HG03139 (cell line): Measurements from ENCODE around the gene BEND6.
"Not testable (repeated sequence)": the region's sequence is repeated elsewhere in the genome, so short reads cannot be mapped to it uniquely, and the experiment has no call there.

Experiments used
- ATAC-seq: cut with Tn5 transposase; IDR thresholded peaks from one replicate; pipeline ENCODE4 v1.9.1; 2021; ENCODE audit not compliant: unreplicated experiment

Gene BEND6

GRCh38 chr6:56977192-56977591, 22.3 kb downstream of the BEND6 start:
- ATAC-seq, result no peak

GRCh38 chr6:56978530-56978929, 23.6 kb downstream of the BEND6 start:
- ATAC-seq, result no peak

- ATAC-seq, result no peak
These were observed 29.5 kb downstream of the BEND6 start for GRCh38 chr6:56984361-56984760.

GRCh38 chr6:56984884-56985283, 30.0 kb downstream of the BEND6 start:
- ATAC-seq, result no peak

GRCh38 chr6:56986611-56987010, 31.7 kb downstream of the BEND6 start:
- ATAC-seq, result no peak

GRCh38 chr6:56988145-56988544, 33.2 kb downstream of the BEND6 start:
- ATAC-seq, result no peak

- ATAC-seq, result no peak
These were observed 37.1 kb downstream of the BEND6 start for GRCh38 chr6:56992036-56992435.

GRCh38 chr6:56992703-56993102, 37.8 kb downstream of the BEND6 start:
- ATAC-seq, result no peak

GRCh38 chr6:56995347-56995902, 40.5 kb downstream of the BEND6 start:
- no peak for ATAC-seq

GRCh38 chr6:56996401-56996800, 41.5 kb downstream of the BEND6 start:
- no peak for ATAC-seq

GRCh38 chr6:56999049-56999448, 44.1 kb downstream of the BEND6 start:
- ATAC-seq, result no peak

- ATAC-seq, result not testable (repeated sequence)
These were observed 44.8 kb downstream of the BEND6 start for GRCh38 chr6:56999748-57000147.

- ATAC-seq, result no peak
These were observed 47.3 kb downstream of the BEND6 start for GRCh38 chr6:57002197-57002596.

GRCh38 chr6:57004292-57004691, 49.4 kb downstream of the BEND6 start:
- ATAC-seq, result no peak

- no peak for ATAC-seq
These were observed 51.2 kb downstream of the BEND6 start for GRCh38 chr6:57006101-57006500.

GRCh38 chr6:57008069-57008468, 53.2 kb downstream of the BEND6 start:
- not testable (repeated sequence) for ATAC-seq

GRCh38 chr6:57013521-57013926, 58.6 kb downstream of the BEND6 start:
- no peak for ATAC-seq

GRCh38 chr6:57017069-57017468, 62.2 kb downstream of the BEND6 start:
- ATAC-seq, result no peak

GRCh38 chr6:57017841-57018240, 62.9 kb downstream of the BEND6 start:
- no peak for ATAC-seq

- no peak for ATAC-seq
These were observed 64.5 kb downstream of the BEND6 start for GRCh38 chr6:57019434-57019833.

GRCh38 chr6:57021086-57021720, 66.3 kb downstream of the BEND6 start:
- no peak for ATAC-seq

- no peak for ATAC-seq
These were observed 69.4 kb downstream of the BEND6 start for GRCh38 chr6:57024321-57024720.

- no peak for ATAC-seq
These were observed 69.9 kb downstream of the BEND6 start for GRCh38 chr6:57024775-57025174.
